Ishikawa (cell line): ENCODE data around the gene NCAPH2.

Experiments used
- CEBPB ChIP-seq: IDR thresholded peaks from 2 replicates; pipeline ENCODE4 v1.6.1; 2012
- CREB1 ChIP-seq: IDR thresholded peaks from 2 replicates; pipeline ENCODE4 v1.6.1; 2012; ENCODE audit warnings: low read depth
- EGR1 ChIP-seq: IDR thresholded peaks from 2 replicates; pipeline ENCODE4 v1.6.1; 2012
- EP300 ChIP-seq: IDR thresholded peaks from 2 replicates; pipeline ENCODE4 v1.6.1; 2012; ENCODE audit warnings: borderline replicate concordance
- FOXM1 ChIP-seq: IDR thresholded peaks from 2 replicates; pipeline ENCODE4 v1.6.1; 2012; ENCODE audit warnings: low read depth, borderline replicate concordance
- MAX ChIP-seq: IDR thresholded peaks from 2 replicates; pipeline ENCODE4 v1.6.1; 2012
- NFIC ChIP-seq: IDR thresholded peaks from 2 replicates; pipeline ENCODE4 v1.6.1; 2012
- RAD21 ChIP-seq: IDR thresholded peaks from 2 replicates; pipeline ENCODE4 v1.6.1; 2012; ENCODE audit warnings: low read depth
- REST ChIP-seq: IDR thresholded peaks from 2 replicates; pipeline ENCODE4 v1.6.1; 2012; ENCODE audit warnings: low read depth, mild to moderate bottlenecking
- TAF1 ChIP-seq: IDR thresholded peaks from 2 replicates; pipeline ENCODE4 v1.6.1; 2012; ENCODE audit warnings: low read depth, mild to moderate bottlenecking
- TCF12 ChIP-seq: IDR thresholded peaks from 2 replicates; pipeline ENCODE4 v1.6.1; 2012; ENCODE audit warnings: low read depth
- TEAD4 ChIP-seq: IDR thresholded peaks from 2 replicates; pipeline ENCODE4 v1.6.1; 2012
- USF1 ChIP-seq: IDR thresholded peaks from 2 replicates; pipeline ENCODE4 v1.6.1; 2012
- YY1 ChIP-seq: IDR thresholded peaks from 2 replicates; pipeline ENCODE4 v1.6.1; 2012; ENCODE audit warnings: low read depth
- ZBTB7A ChIP-seq: IDR thresholded peaks from 2 replicates; pipeline ENCODE4 v1.6.1; 2012; ENCODE audit warnings: low read depth

The NCAPH2 gene

GRCh38 chr22:50486561-50487289 lies 21.3 kb upstream of the NCAPH2 start, which contains the start of gene MIOX:
MIOX (plus strand) TSS chr22:50486859; CDS start chr22:50486898, 39 bp downstream.
- TF ChIP-seq TEAD4 (no peak), EP300 (no peak), ZBTB7A (0 out of 2 replicates have a peak, but pooled peaks have one; percentile 2)

DNA sequence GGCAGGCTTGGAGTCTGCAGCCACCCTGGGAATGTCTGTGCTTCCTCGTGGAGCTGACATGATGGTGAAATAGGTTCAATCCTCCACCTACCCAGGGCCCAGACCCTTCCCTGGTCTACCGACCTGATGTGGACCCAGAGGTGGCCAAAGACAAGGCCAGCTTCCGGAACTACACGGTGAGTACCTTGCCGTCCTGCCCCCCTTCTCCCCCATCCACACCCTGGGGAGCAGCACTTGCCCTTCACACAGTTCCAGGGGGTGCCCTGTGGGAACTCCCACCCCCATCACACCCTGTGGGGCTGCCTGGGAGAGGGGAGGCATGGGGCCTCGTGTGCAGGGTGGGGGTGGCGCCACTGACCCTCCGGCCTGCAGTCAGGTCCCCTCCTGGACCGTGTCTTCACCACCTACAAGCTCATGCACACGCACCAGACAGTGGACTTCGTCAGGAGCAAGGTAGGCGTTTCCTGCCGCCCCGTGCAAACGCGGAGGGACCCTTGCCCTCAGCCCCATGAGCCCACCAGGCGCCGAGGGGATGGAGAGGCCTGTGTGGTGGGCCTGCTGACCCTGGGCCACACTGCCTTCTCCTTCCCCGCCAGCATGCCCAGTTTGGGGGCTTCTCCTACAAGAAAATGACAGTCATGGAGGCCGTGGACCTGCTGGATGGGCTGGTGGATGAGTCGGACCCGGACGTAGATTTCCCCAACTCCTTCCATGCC lies 20.6 kb upstream of the NCAPH2 start:
- TF ChIP-seq TCF12 (no peak), REST (no peak), ZBTB7A (0 out of 2 replicates have a peak, but pooled peaks have one; percentile 17)

DNA sequence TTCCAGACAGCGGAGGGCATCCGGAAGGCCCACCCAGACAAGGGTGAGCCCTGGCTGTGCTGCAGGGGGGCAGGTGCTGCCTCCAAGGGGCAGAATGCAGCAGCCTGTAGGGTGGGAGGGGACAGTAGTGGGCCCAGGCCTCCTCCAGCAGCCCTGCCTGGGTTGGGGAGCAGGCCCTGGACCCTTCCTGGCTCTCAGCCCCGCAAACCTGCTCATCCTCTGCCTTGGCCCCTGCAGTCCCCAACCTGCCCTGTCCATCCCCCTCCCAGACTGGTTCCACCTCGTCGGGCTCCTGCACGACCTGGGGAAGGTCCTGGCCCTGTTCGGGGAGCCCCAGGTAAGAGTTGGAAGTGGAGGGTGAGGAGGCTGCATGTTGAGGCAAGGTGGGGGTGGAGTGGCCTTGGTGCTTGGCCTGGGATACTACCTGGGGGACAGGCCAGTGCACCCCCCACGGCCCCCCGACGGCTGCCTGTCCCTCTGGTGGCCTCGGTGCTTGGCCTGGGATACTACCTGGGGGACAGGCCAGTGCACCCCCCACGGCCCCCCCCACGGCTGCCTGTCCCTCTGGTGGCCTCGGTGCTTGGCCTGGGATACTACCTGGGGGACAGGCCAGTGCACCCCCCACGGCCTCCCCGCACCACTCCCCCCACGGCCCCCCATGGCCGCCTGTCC lies 19.9 kb upstream of the NCAPH2 start:
- TF ChIP-seq EGR1 (no peak), ZBTB7A (no peak), TAF1 (no peak), TCF12 (no peak), YY1 (no peak), USF1 (no peak), REST (no peak), RAD21 (no peak), EP300 (no peak), FOXM1 (no peak), NFIC (no peak), CEBPB (no peak), MAX (no peak), TEAD4 (no peak), CREB1 (no peak)

DNA sequence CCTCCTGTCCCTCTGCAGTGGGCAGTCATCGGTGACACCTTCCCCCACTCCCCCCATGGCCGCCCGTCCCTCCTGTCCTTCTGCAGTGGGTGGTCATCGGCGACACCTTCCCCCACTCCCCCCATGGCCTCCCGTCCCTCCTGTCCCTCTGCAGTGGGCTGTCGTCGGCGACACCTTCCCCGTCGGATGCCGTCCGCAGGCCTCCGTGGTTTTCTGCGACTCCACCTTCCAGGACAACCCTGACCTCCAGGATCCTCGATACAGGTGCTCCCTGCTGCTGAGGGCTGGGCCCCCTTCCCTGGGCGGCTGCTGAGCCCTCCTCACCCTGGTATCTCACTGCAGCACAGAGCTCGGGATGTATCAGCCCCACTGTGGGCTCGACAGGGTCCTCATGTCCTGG lies 19.1 kb upstream of the NCAPH2 start:
- TF ChIP-seq NFIC = no peak
- no peak for TF ChIP-seq TEAD4
- TF ChIP-seq CEBPB = no peak
- no peak for TF ChIP-seq EP300
- no peak for TF ChIP-seq TAF1

GRCh38 chr22:50489363-50490243 lies 18.4 kb upstream of the NCAPH2 start:
- TF ChIP-seq TAF1 = no peak
- TF ChIP-seq NFIC = no peak
- TF ChIP-seq ZBTB7A = no peak
- TF ChIP-seq FOXM1 = no peak
- no peak for TF ChIP-seq RAD21
- no peak for TF ChIP-seq CEBPB
- no peak for TF ChIP-seq REST
- TF ChIP-seq MAX = no peak
- TF ChIP-seq EGR1 = no peak
- TF ChIP-seq EP300 = no peak
- no peak for TF ChIP-seq YY1
- no peak for TF ChIP-seq TEAD4
- TF ChIP-seq CREB1 = no peak
- no peak for TF ChIP-seq USF1
- no peak for TF ChIP-seq TCF12
